OCI-LY3 (cell line): ENCODE data around the gene PITPNM1.

Source experiments
- H2AFZ ChIP-seq: fragments of 200-600, 300-600 bp; shearing (Covaris generic); 2 replicates; pipeline ENCODE4 v1.6.0; 2014; ENCODE audit warnings: antibody characterized with exemption, low read depth, low read length
- H3K27ac ChIP-seq: fragments of 200-600, 300-600 bp; sonication (generic); 2 replicates; pipeline ENCODE4 v1.5.1; 2014; ENCODE audit warnings: mild to moderate bottlenecking, low read length, moderate library complexity, mixed read lengths
- H3K27me3 ChIP-seq: fragments of 200-600, 300-600 bp; sonication (generic); 2 replicates; pipeline ENCODE4 v1.6.1; 2014; ENCODE audit warnings: low read depth, low read length, mixed read lengths
- H3K36me3 ChIP-seq: fragments of 200-600, 300-600 bp; sonication (generic); replicated peaks from 2 replicates; pipeline ENCODE3; 2014; ENCODE audit warnings: low read depth, low read length, mixed read lengths
- H3K4me1 ChIP-seq: fragments of 300-600, 200-600 bp; sonication (generic); 2 replicates; pipeline ENCODE4 v1.6.1; 2014; ENCODE audit warnings: low read length, mixed read lengths
- H3K4me2 ChIP-seq: fragments of 200-600, 300-600 bp; sonication (generic); 2 replicates; pipeline ENCODE4 v1.6.1; 2014; ENCODE audit warnings: low read length, mixed read lengths
- H3K4me3 ChIP-seq: fragments of 300-600, 200-600 bp; sonication (generic); 2 replicates; pipeline ENCODE4 v1.5.1; 2014; ENCODE audit warnings: antibody characterized with exemption, mild to moderate bottlenecking, low read length, moderate library complexity
- H3K79me2 ChIP-seq: fragments of 300-600, 200-600 bp; shearing (Covaris generic); 2 replicates; pipeline ENCODE4 v1.6.1; 2014; ENCODE audit warnings: mild to moderate bottlenecking, low read length, mixed read lengths
- H3K9ac ChIP-seq: fragments of 300-600, 200-600 bp; shearing (Covaris generic); 2 replicates; pipeline ENCODE4 v1.6.0; 2014; ENCODE audit warnings: mild to moderate bottlenecking, low read length, moderate library complexity
- H3K9me3 ChIP-seq: fragments of 200-600, 300-600 bp; shearing (Covaris generic); 2 replicates; pipeline ENCODE4 v1.6.1; 2014; ENCODE audit warnings: low read length, mixed read lengths; ENCODE audit not compliant: insufficient read depth
- H4K20me1 ChIP-seq: fragments of 200-600, 300-600 bp; sonication (generic); 2 replicates; pipeline ENCODE4 v1.6.1; 2016; ENCODE audit warnings: low read length, mixed read lengths; ENCODE audit not compliant: insufficient read depth
- EZH2phosphoT487 ChIP-seq: fragments of 200-600 bp; shearing (Covaris generic); IDR thresholded peaks from 2 replicates; pipeline ENCODE4 v1.6.1; 2018; ENCODE audit warnings: antibody characterized with exemption, mixed run types, low read depth
- TF ChIP-seq, protein P1 (sequence below): fragments of 200-600, 300-600 bp; sonication (generic); IDR thresholded peaks from 2 replicates; pipeline ENCODE4 v1.5.1; 2014; ENCODE audit warnings: antibody characterized with exemption, low read length, low read depth

The PITPNM1 gene

DNA sequence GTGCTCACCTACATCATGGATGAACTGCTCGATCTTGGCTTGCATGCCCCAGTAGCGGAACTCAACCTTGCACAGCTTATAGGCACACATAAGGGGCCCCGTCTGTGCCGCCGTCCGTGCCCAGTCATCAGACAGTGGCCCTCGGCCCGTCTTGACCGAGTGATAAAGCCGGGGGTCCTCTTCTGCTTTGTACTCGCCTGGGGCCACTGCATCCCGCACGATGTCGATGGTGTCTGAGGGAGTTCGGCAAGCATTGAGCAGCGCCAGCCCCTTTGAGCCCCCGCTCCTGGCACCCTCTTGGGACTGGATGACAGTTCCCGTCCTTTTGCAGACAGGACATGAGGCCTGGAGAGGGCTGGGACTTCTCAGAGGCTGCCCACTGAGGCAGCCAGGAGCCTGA, 3.3 kb downstream of the PITPNM1 start:
- no peaks in the 10 kb centered on the region for H3K27me3 ChIP-seq
- TF ChIP-seq, protein P1, sequence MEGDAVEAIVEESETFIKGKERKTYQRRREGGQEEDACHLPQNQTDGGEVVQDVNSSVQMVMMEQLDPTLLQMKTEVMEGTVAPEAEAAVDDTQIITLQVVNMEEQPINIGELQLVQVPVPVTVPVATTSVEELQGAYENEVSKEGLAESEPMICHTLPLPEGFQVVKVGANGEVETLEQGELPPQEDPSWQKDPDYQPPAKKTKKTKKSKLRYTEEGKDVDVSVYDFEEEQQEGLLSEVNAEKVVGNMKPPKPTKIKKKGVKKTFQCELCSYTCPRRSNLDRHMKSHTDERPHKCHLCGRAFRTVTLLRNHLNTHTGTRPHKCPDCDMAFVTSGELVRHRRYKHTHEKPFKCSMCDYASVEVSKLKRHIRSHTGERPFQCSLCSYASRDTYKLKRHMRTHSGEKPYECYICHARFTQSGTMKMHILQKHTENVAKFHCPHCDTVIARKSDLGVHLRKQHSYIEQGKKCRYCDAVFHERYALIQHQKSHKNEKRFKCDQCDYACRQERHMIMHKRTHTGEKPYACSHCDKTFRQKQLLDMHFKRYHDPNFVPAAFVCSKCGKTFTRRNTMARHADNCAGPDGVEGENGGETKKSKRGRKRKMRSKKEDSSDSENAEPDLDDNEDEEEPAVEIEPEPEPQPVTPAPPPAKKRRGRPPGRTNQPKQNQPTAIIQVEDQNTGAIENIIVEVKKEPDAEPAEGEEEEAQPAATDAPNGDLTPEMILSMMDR: no peak
- no peak for TF ChIP-seq EZH2phosphoT487
- H3K4me1 ChIP-seq: peaks cover 22% of the 10 kb centered on the region
- H3K9me3 ChIP-seq: no peaks in the 10 kb centered on the region
- H3K4me3 ChIP-seq: no peak overlapping the region
- peaks cover 21% of the 10 kb centered on the region for H3K79me2 ChIP-seq
- H2AFZ ChIP-seq: no peak overlapping the region
- H3K9ac ChIP-seq: no peak overlapping the region
- peaks cover 51% of the 10 kb centered on the region for H3K36me3 ChIP-seq
- peaks cover 26% of the 10 kb centered on the region for H4K20me1 ChIP-seq
- H3K27ac ChIP-seq: no peak overlapping the region
- no peak overlapping the region for H3K4me2 ChIP-seq

DNA sequence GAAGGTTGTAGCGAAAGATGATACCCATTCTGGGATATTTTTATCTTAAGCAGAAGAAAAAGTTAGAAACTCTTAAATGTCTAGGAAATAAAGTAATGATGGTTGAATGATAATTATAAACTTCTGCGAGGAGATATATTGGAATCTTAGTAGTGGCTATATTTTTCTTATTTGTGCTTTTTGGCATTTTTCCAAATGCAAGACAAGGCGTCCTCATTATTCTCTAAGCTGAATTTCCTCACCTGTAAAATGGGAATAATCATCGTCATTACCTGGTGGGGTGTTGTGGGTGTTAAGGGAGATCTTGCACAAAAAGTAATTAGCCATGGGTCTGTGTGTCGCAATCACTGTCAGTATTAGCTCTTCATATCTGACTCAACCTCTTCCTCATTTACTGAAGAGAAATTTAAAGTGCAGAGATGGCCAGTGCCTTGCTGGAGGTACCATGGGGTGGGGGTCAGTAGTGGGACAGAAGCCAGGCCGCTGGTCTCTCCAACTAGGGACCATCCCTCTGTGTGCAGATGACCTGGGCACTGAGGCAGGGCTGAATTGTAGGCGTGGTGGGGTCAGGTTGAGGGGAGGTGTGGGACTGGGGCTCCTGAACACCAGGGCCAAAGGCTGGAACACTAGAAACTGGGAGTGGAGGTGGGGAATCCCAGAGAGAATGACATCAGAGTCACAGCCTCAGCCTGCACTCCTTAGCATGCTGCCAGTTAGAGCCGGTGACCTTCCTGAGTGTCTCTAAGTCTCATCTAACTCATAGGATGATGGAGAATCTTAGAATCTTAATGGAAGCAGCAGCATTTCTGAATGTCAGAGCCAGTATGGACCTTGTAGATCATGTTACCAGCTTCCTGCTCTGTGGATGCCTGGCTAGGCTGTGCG, 4.1 kb downstream of the PITPNM1 start:
- Histone ChIP-seq H3K36me3 (peaks cover 51% of the 10 kb centered on the region), H3K4me1 (peaks cover 14% of the 10 kb centered on the region), H3K4me2 (no peak overlapping the region), H2AFZ (no peak overlapping the region), H3K79me2 (peaks cover 16% of the 10 kb centered on the region), H3K27ac (no peak overlapping the region), H3K27me3 (no peaks in the 10 kb centered on the region), H3K9ac (no peak overlapping the region), H4K20me1 (peaks cover 26% of the 10 kb centered on the region), H3K9me3 (no peaks in the 10 kb centered on the region), H3K4me3 (no peak overlapping the region)
- TF ChIP-seq, protein P1: no peak
- no peak for TF ChIP-seq EZH2phosphoT487

DNA sequence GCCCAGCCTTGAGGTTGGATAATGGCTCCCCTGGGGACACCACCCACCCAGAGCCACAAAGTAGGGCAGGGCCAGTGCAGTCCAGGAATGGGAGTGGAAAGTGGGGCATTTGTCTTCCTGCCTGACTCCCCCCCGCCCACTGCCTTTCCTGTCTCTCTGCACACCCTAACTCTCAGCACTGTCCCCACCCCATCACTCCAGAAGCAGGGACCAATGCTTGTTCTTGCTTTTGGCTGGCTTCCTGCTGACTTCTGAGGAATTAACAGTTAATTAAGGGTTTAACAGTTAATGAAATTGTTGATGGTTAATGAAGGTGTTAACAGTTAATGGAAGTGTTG, 4.7 kb downstream of the PITPNM1 start:
- H3K36me3 ChIP-seq: peaks cover 56% of the 10 kb centered on the region

DNA sequence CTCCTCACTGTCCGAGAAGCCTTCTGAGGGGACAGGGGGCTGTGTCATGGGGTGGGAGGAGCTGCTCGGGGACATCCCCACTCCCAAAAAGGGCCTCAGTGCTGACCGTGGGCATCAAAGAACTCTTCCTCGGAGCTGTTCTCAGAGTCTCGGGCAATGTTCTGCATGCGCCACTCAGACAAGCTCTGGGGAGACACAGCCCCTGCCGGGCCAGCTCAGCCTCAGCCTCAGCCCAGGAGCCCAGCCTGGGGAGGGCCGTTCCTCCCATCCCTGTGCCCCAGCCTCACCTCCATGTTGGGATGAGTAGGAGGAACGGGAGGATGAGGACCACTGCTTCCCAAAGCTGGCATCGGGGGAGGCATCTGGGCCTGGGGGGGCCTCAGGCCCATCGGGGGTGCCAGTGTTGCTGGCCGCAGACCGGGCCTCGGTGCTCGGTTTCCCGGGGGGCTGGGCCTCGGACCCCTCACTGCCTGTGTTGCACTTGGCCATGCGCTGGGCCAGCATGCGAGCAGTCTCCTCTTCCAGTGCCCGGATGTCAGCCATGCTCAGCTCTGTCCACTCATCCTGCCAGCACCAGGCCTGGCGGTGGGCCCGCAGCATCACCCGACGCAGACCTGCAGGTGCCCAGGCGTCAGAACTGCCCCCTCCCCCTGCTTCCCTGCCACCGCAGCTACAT, 5.2 kb downstream of the PITPNM1 start:
- TF ChIP-seq, protein P1: no peak
- TF ChIP-seq EZH2phosphoT487: no peak
- Histone ChIP-seq H4K20me1 (peaks cover 26% of the 10 kb centered on the region), H3K4me3 (no peak overlapping the region), H3K27ac (no peak overlapping the region), H3K79me2 (peaks cover 16% of the 10 kb centered on the region), H2AFZ (no peak overlapping the region), H3K9ac (no peak overlapping the region), H3K9me3 (no peaks in the 10 kb centered on the region), H3K27me3 (no peaks in the 10 kb centered on the region), H3K4me1 (peaks cover 6% of the 10 kb centered on the region; the same call in 1 of the 2 replicates), H3K4me2 (no peak overlapping the region), H3K36me3 (peaks cover 61% of the 10 kb centered on the region)

More for the DNA sequence above, 4.7 kb downstream of the PITPNM1 start:
- Histone ChIP-seq H3K4me3 (no peak overlapping the region), H3K9me3 (no peaks in the 10 kb centered on the region), H2AFZ (no peak overlapping the region), H3K79me2 (peaks cover 16% of the 10 kb centered on the region), H3K27me3 (no peaks in the 10 kb centered on the region), H4K20me1 (peaks cover 26% of the 10 kb centered on the region), H3K27ac (no peak overlapping the region), H3K4me2 (no peak overlapping the region), H3K9ac (no peak overlapping the region), H3K4me1 (peaks cover 8% of the 10 kb centered on the region)
- no peak for TF ChIP-seq EZH2phosphoT487
